ACC112 (cell line): ENCODE data around the gene ROS1.
A peak's percentile ranks its signal among the peaks of the same experiment; 100 is the strongest.
"Not testable (repeated sequence)": the region's sequence is repeated elsewhere in the genome, so short reads cannot be mapped to it uniquely, and the experiment has no call there.

Experiments used
- H2AFZ ChIP-seq: fragments of 200-600 bp; sonication (generic); one replicate; pipeline ENCODE4 v1.6.0; 2017; ENCODE audit warnings: antibody characterized with exemption, low read length; ENCODE audit not compliant: unreplicated experiment
- H3K27ac ChIP-seq: fragments of 200-600 bp; sonication (generic); 2 replicates; pipeline ENCODE4 v1.5.1; 2014; ENCODE audit warnings: low read depth, mild to moderate bottlenecking, antibody characterized with exemption, low read length, moderate library complexity
- H3K27me3 ChIP-seq: fragments of 200-600 bp; sonication (generic); 2 replicates; pipeline ENCODE4 v1.6.1; 2014; ENCODE audit warnings: mild to moderate bottlenecking, antibody characterized with exemption, low read length, moderate library complexity, mixed read lengths; ENCODE audit not compliant: insufficient read depth
- H3K36me3 ChIP-seq: fragments of 200-600 bp; sonication (generic); 2 replicates; pipeline ENCODE4 v1.6.1; 2016; ENCODE audit warnings: mild to moderate bottlenecking, antibody characterized with exemption, low read length, moderate library complexity, mixed read lengths; ENCODE audit not compliant: insufficient read depth
- H3K4me1 ChIP-seq: fragments of 200-600 bp; sonication (generic); one replicate; pipeline ENCODE4 v1.6.1; 2016; ENCODE audit warnings: low read length, mixed read lengths; ENCODE audit not compliant: insufficient read depth, unreplicated experiment, control insufficient read depth
- H3K4me3 ChIP-seq: fragments of 200-600 bp; sonication (generic); 2 replicates; pipeline ENCODE4 v1.5.1; 2014; ENCODE audit warnings: mild to moderate bottlenecking, low read depth, low read length
- H3K79me2 ChIP-seq: fragments of 200-600 bp; sonication (generic); one replicate; pipeline ENCODE4 v1.6.0; 2016; ENCODE audit warnings: low read length; ENCODE audit not compliant: control insufficient read depth, unreplicated experiment, insufficient read depth

The ROS1 gene

GRCh38 chr6:117425431-117426153 is at the start of gene ROS1:
ROS1 (minus strand) TSS chr6:117425942; CDS start chr6:117425656, 286 bp downstream.
- Histone ChIP-seq H3K4me3 (no peak within 1 kb of the TSS), H3K27me3 (no peaks in the 10 kb centered on the region), H3K79me2 (no peaks in the 10 kb centered on the region), H3K27ac (no peak within 1 kb of the TSS), H3K36me3 (no peaks in the 10 kb centered on the region), H3K4me1 (peaks cover 14% of the 10 kb centered on the region), H2AFZ (peak within 1 kb of the TSS; percentile 14)

DNA sequence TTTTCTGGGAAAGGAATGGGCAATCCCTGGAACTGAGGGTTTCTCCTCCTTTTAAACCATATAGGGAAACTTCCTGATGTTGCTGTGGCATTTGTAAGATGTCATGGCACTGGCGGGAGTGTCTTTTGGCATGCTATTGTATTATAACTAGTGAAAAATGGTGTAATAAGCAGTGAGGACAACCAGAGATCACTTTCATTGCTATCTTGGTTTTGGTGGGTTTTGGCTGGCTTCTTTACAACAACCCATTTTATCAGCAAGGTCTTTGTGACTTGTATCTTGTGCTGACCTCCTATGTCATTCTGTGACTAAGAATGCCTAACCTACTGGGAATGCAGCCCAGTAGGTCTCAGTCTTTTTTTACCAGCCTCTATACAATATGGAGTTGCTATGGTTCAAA is 47.7 kb upstream of the ROS1 start:
- Histone ChIP-seq H3K4me1 (no peaks in the 10 kb centered on the region), H2AFZ (no peak overlapping the region), H3K79me2 (no peaks in the 10 kb centered on the region), H3K27me3 (no peaks in the 10 kb centered on the region), H3K4me3 (no peak overlapping the region), H3K36me3 (no peaks in the 10 kb centered on the region), H3K27ac (no peak overlapping the region)

DNA sequence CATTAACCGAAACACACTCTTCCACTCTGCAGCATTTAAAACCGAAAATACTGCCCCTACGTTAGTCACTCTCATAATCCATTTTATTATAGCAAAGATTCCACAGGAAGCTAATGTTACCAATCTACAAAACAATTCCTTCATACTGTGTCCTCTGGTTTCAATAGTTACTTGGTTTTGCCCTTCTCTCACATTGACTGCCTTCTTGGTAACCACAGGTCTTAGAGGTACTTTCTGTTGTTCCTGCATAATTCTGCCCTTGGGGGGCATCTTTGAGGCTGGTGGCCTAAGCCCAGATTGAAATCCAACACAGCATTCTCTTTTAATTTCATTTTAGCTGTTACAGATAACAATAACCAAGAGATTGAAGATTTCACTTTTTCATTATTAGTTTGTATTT is 46.9 kb upstream of the ROS1 start:
- Histone ChIP-seq H3K4me3 (no peak overlapping the region), H3K27me3 (no peaks in the 10 kb centered on the region), H2AFZ (no peak overlapping the region), H3K36me3 (no peaks in the 10 kb centered on the region), H3K4me1 (no peaks in the 10 kb centered on the region), H3K27ac (no peak overlapping the region), H3K79me2 (no peaks in the 10 kb centered on the region)

- H2AFZ ChIP-seq: no peak overlapping the region
- no peaks in the 10 kb centered on the region for H3K79me2 ChIP-seq
- peaks cover 11% of the 10 kb centered on the region for H3K4me1 ChIP-seq
- H3K4me3 ChIP-seq: no peak overlapping the region
- H3K36me3 ChIP-seq: no peaks in the 10 kb centered on the region
- no peaks in the 10 kb centered on the region for H3K27me3 ChIP-seq
- no peak overlapping the region for H3K27ac ChIP-seq
Measured at GRCh38 chr6:117469791-117470190, 44.0 kb upstream of the ROS1 start.

- Histone ChIP-seq H2AFZ (no peak overlapping the region), H3K79me2 (no peaks in the 10 kb centered on the region)
Measured at GRCh38 chr6:117469356-117469755, 43.6 kb upstream of the ROS1 start.

DNA sequence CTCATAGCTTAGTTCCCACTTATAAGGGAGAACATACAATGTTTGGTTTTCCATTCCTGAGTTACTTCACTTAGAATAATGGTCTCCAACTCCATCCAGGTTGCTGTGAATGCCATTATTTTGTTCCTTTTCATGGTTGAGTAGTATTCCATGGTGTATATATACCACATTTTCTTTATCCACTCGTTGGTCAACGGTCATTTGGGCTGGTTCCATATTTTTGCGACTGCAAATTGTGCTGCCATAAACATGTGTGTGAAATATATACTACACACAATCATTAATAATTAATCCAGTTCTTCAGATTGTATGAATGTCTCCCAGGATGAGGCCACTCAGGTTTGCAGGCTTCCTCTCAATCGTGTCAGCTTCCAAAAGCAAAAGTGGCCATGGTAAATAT is 42.8 kb upstream of the ROS1 start:
- H3K27me3 ChIP-seq, H2AFZ ChIP-seq, H3K36me3 ChIP-seq, H3K4me3 ChIP-seq, H3K27ac ChIP-seq, H3K79me2 ChIP-seq: not testable (repeated sequence)
- peaks cover 22% of the 10 kb centered on the region for H3K4me1 ChIP-seq

More at GRCh38 chr6:117469356-117469755, 43.6 kb upstream of the ROS1 start:
- Histone ChIP-seq H3K27me3 (no peaks in the 10 kb centered on the region), H3K27ac (no peak overlapping the region), H3K4me1 (peaks cover 16% of the 10 kb centered on the region), H3K36me3 (no peaks in the 10 kb centered on the region), H3K4me3 (no peak overlapping the region)

- Histone ChIP-seq H3K27ac (no peak overlapping the region), H3K36me3 (no peaks in the 10 kb centered on the region), H2AFZ (no peak overlapping the region), H3K27me3 (no peaks in the 10 kb centered on the region), H3K4me1 (peaks cover 24% of the 10 kb centered on the region), H3K79me2 (no peaks in the 10 kb centered on the region), H3K4me3 (no peak overlapping the region)
Measured at GRCh38 chr6:117467876-117468275, 42.1 kb upstream of the ROS1 start.

DNA sequence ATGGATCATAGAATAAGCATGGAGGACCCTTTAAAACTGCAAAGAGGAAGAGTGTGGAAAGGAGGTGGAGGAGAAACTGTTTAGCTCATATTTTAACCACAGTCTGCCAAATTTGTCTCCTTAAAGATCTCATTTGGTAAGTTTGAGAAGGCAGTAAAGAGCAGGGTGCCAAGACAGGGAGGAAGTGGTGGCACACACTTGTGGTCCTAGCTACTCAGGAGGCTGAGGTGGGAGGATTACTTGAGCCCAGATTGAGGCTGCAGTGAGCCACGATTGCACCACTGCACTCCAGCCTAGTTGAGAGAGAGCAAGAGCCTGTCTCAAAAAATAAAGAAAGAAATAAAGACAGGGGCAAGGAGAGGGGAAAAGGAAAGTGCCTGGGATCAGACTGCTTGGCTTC is 39.9 kb upstream of the ROS1 start:
- H3K4me3 ChIP-seq: no peak overlapping the region
- H3K27me3 ChIP-seq: no peaks in the 10 kb centered on the region
- H2AFZ ChIP-seq: no peak overlapping the region
- no peaks in the 10 kb centered on the region for H3K79me2 ChIP-seq
- peaks cover 24% of the 10 kb centered on the region for H3K4me1 ChIP-seq
- no peaks in the 10 kb centered on the region for H3K36me3 ChIP-seq
- H3K27ac ChIP-seq: no peak overlapping the region

DNA sequence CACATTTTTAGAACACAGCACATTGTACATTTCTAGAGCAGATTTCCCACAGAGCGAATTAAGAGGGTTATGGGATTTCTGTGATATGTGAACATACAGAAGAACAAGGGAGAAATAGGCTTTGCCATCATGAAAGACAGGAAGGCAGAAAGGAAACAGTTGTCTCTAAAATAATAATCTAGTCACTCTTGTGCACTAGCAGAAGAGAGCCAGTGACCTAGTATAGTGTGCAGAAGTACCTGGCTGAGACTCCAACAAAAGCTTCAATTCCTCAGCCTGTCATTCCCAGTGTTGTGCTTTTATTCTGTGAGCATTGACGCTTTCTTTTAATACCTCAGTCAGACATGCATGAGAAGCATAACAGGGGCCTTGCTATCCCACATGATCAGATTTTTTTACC is 39.0 kb upstream of the ROS1 start:
- Histone ChIP-seq H3K36me3 (no peaks in the 10 kb centered on the region), H3K4me3 (no peak overlapping the region), H3K27ac (peak overlapping the region; percentile 67), H3K79me2 (no peaks in the 10 kb centered on the region), H3K4me1 (peaks cover 24% of the 10 kb centered on the region), H2AFZ (no peak overlapping the region), H3K27me3 (no peaks in the 10 kb centered on the region)

DNA sequence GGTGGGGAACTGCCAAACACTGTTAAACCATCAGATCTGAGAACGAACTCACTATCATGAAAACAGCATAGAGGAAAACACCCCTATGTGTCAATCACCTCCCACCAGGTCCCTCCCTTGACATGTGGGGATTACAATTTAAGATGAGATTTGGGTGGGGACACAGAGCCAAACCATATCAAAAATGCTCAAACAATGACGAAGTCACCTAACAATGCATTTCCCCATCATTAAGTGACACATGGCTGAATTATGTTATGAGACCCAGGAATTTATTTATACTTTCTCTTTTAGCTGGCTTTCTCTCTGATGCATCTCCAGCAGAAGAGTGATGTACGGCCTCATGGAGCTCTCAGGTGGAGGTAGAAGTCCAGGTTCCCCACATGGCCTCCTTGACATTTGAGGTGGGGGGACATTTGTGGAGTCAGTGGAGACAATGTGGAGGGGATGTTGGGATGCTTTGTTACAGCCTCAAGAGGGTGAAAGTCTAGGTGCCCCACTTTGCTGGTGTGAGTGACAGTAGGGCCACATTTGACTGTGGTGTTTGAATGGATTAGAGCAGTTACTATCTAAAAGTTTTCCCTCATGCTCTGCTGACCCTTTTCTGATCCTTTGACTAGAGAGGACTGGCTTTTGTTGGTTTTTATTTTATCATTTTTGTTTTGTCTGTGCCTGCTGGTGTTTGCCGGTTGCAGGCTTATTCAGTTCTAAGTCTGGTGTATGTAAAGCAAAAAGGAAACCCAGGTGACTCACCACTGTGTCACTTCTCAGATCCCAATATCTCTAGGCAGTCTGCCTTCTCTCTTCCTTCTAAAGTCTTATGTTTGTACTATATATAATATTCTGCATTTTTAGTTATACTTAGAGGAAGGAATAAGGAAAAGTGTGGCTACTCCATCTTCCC is 38.3 kb upstream of the ROS1 start:
- H3K36me3 ChIP-seq: no peaks in the 10 kb centered on the region
- peaks cover 24% of the 10 kb centered on the region for H3K4me1 ChIP-seq
- peak overlapping the region; percentile 13 for H2AFZ ChIP-seq
- H3K27me3 ChIP-seq: no peaks in the 10 kb centered on the region
- H3K27ac ChIP-seq: peak overlapping the region; percentile 67
- H3K79me2 ChIP-seq: no peaks in the 10 kb centered on the region
- peak overlapping the region; percentile 66 for H3K4me3 ChIP-seq
